CD4-positive, alpha-beta T cell (primary cell): Measurements from ENCODE around the gene ARHGEF39. TPM values are rescaled to one million over a fixed set of nuclear protein-coding genes. Genes with fewer than 3 reads are reported as not detected.

Experiments used
- ATAC-seq: fragments of 200-7000 bp; cut with Tn5 transposase; one replicate; pipeline ENCODE4 v1.10.0; 2022; ENCODE audit warnings: mild to moderate bottlenecking; ENCODE audit not compliant: poor library complexity
- CTCF ChIA-PET: fragments of 350-600 bp; sonication (Branson Sonifier 250); formaldehyde crosslinking; loops from one replicate; lab custom pipeline; 2021; ENCODE audit warnings: antibody characterized with exemption, inconsistent platforms; lab: Charles Lee
- POLR2A ChIA-PET: fragments of 350-600 bp; sonication (Branson Sonifier 250); formaldehyde crosslinking; loops from one replicate; lab custom pipeline; 2021; ENCODE audit warnings: antibody characterized with exemption, inconsistent platforms; lab: Charles Lee
- DNase-seq, 14 experiments: peaks; one replicate each; pipeline ENCODE4 v3.0.0-alpha.2; 2013 to 2020; ENCODE audit warnings: mixed read lengths in 2 of 14
- H3K27ac ChIP-seq, 2 donors: one replicate each; pipeline versions ENCODE4 v1.5.1 to v1.7.0; 2013; ENCODE audit warnings: low read length in 2 of 2, low read depth in 1 of 2, mild to moderate bottlenecking in 1 of 2
- H3K27me3 ChIP-seq, 2 experiments: 1 replicate in 1 of 2; 2 replicates in 1 of 2; pipeline versions ENCODE4 v1.6.1 to v1.7.0; 2013; ENCODE audit warnings: low read length in 2 of 2, control low read depth in 1 of 2, mild to moderate bottlenecking in 1 of 2, moderate library complexity in 1 of 2; ENCODE audit not compliant: insufficient read depth in 2 of 2, control insufficient read depth in 1 of 2
- H3K36me3 ChIP-seq: one replicate; pipeline ENCODE4 v1.6.1; 2013; ENCODE audit warnings: low read length, control low read depth; ENCODE audit not compliant: insufficient read depth
- H3K4me1 ChIP-seq: one replicate; pipeline ENCODE4 v1.6.1; 2013; ENCODE audit warnings: low read length, control low read depth; ENCODE audit not compliant: insufficient read depth
- H3K4me3 ChIP-seq: one replicate; pipeline ENCODE4 v1.5.1; 2013; ENCODE audit warnings: mild to moderate bottlenecking, low read length, moderate library complexity
- H3K9me3 ChIP-seq, 2 experiments: 1 replicate in 1 of 2; 2 replicates in 1 of 2; pipeline versions ENCODE4 v1.6.1 to v1.7.0; 2013; ENCODE audit warnings: low read length in 2 of 2, mild to moderate bottlenecking in 2 of 2, control low read depth in 1 of 2, moderate library complexity in 1 of 2; ENCODE audit not compliant: control insufficient read depth in 1 of 2, insufficient read depth in 1 of 2
- H3K27ac Mint-ChIP-seq: one replicate; pipeline ENCODE4 v1.8.0; 2020; ENCODE audit warnings: mixed read lengths
- H3K27me3 Mint-ChIP-seq: one replicate; pipeline ENCODE4 v1.8.0; 2021; ENCODE audit warnings: mixed read lengths
- H3K36me3 Mint-ChIP-seq: one replicate; pipeline ENCODE4 v1.8.0; 2021; ENCODE audit warnings: low read depth, mixed read lengths
- H3K4me1 Mint-ChIP-seq: one replicate; pipeline ENCODE4 v1.8.0; 2021; ENCODE audit warnings: low read depth, mixed read lengths
- H3K4me3 Mint-ChIP-seq: one replicate; pipeline ENCODE4 v1.8.0; 2020; ENCODE audit warnings: mild to moderate bottlenecking, mixed read lengths
- H3K9me3 Mint-ChIP-seq: one replicate; pipeline ENCODE4 v1.8.0; 2020; ENCODE audit warnings: mixed read lengths
- intact Hi-C, 2 experiments: fragments of 100-400 bp; cut with DNase I in 1 of 2; cut with micrococcal nuclease in 1 of 2; formaldehyde crosslinking; loops; one replicate each; pipeline versions ENCODE4 v1.15.1 to v1.9.0; 2023 to 2025; cut with DNase I, micrococcal nuclease
- total RNA-seq, 174 experiments: library from RNA in 2 of 174; stranded (reverse) in 2 of 174; gene quantifications; one replicate each; pipeline ENCODE4 v1.2.3 and lab custom pipeline; 2021 to 2026
- TF ChIP-seq, protein P1 (sequence below): fragments of 200-600 bp; IDR thresholded peaks from one replicate; pipeline ENCODE4 v1.8.0; 2022; ENCODE audit warnings: antibody characterized with exemption, mild to moderate bottlenecking

The ARHGEF39 gene
- total RNA-seq, 2 experiments from 2014 or later, result 0.08 to 0.17 TPM

DNA sequence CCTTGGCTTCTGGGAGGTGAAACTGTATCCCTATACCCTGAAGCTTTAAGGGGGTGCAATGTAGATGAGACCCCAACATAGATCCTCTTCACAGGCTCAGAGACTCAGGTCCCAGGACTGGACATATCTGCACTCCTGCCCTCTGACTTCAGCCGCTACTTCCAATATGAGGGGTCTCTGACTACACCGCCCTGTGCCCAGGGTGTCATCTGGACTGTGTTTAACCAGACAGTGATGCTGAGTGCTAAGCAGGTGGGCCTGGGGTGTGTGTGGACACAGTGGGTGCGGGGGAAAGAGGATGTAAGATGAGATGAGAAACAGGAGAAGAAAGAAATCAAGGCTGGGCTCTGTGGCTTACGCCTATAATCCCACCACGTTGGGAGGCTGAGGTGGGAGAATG lies 14.1 kb upstream of the ARHGEF39 start:
- POLR2A ChIA-PET, result no interaction called here
- peaks cover 15% of the 10 kb centered on the region for H3K4me1 ChIP-seq
- H3K27ac ChIP-seq, result no peak overlapping the region
- Mint-ChIP-seq H3K4me1 (peaks cover 15% of the 10 kb centered on the region), H3K27ac (no peak overlapping the region), H3K27me3 (peaks cover 10% of the 10 kb centered on the region), H3K36me3 (no peaks in the 10 kb centered on the region), H3K4me3 (no peak overlapping the region), H3K9me3 (no peaks in the 10 kb centered on the region)
- DNase-seq (no peak), ATAC-seq (no peak)
- H3K9me3 ChIP-seq, result no peaks in the 10 kb centered on the region
- CTCF ChIA-PET, result no interaction called here
- TF ChIP-seq, protein P1, sequence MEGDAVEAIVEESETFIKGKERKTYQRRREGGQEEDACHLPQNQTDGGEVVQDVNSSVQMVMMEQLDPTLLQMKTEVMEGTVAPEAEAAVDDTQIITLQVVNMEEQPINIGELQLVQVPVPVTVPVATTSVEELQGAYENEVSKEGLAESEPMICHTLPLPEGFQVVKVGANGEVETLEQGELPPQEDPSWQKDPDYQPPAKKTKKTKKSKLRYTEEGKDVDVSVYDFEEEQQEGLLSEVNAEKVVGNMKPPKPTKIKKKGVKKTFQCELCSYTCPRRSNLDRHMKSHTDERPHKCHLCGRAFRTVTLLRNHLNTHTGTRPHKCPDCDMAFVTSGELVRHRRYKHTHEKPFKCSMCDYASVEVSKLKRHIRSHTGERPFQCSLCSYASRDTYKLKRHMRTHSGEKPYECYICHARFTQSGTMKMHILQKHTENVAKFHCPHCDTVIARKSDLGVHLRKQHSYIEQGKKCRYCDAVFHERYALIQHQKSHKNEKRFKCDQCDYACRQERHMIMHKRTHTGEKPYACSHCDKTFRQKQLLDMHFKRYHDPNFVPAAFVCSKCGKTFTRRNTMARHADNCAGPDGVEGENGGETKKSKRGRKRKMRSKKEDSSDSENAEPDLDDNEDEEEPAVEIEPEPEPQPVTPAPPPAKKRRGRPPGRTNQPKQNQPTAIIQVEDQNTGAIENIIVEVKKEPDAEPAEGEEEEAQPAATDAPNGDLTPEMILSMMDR, result no peak
- H3K4me3 ChIP-seq, result no peak overlapping the region
- H3K36me3 ChIP-seq, result no peaks in the 10 kb centered on the region
- peaks cover 0 to 6% of the 10 kb centered on the region in 2 experiments for H3K27me3 ChIP-seq
- intact Hi-C loops, result no loop called here

- peak overlapping the region; percentile 80 for H3K4me3 Mint-ChIP-seq
- H3K9me3 ChIP-seq, result no peaks in the 10 kb centered on the region
- ATAC-seq (peak; percentile 60), DNase-seq (peak in 5 of 14 experiments; percentile 13 to 59 (median 36))
- TF ChIP-seq, protein P1, result no peak
- peaks cover 15% of the 10 kb centered on the region for H3K4me1 ChIP-seq
- intact Hi-C loops, result no loop called here
- H3K9me3 Mint-ChIP-seq, result no peaks in the 10 kb centered on the region
- peaks cover 0 to 6% of the 10 kb centered on the region in 2 experiments for H3K27me3 ChIP-seq
- no peak overlapping the region for H3K27ac Mint-ChIP-seq
- H3K27ac ChIP-seq, result no peak overlapping the region
- peaks cover 15% of the 10 kb centered on the region for H3K4me1 Mint-ChIP-seq
- H3K27me3 Mint-ChIP-seq, result peaks cover 10% of the 10 kb centered on the region
- peak overlapping the region; percentile 58 for H3K4me3 ChIP-seq
- no peaks in the 10 kb centered on the region for H3K36me3 Mint-ChIP-seq
- ChIA-PET CTCF (interaction anchor here (0.6 to 2.5 kb wide), 3 partner anchors 10 to 72 kb away, joined by 3 to 9 read pairs (median 4); partner anchors contain the start of gene ARHGEF39), POLR2A (interaction anchor here (0.7 to 2.9 kb wide), 6 partner anchors 10 to 56 kb away, joined by 3 to 11 read pairs (median 5); partner anchors contain the start of genes ARHGEF39, CCDC107, CREB3 and TLN1)
- H3K36me3 ChIP-seq, result no peaks in the 10 kb centered on the region
Observed at GRCh38 chr9:35675732-35676392, 10.9 kb upstream of the ARHGEF39 start.

GRCh38 chr9:35675204-35675603 lies 10.2 kb upstream of the ARHGEF39 start:
- intact Hi-C loops, result no loop called here
- CTCF ChIA-PET, result interaction anchor here (0.9 to 2.5 kb wide), 3 partner anchors 17 to 71 kb away, joined by 3 to 9 read pairs (median 4); partner anchors contain the start of genes CCDC107 and RMRP
- TF ChIP-seq, protein P1, result no peak
- Mint-ChIP-seq H3K36me3 (no peaks in the 10 kb centered on the region), H3K4me3 (peak overlapping the region; percentile 78), H3K9me3 (no peaks in the 10 kb centered on the region), H3K27me3 (peaks cover 10% of the 10 kb centered on the region), H3K4me1 (peaks cover 15% of the 10 kb centered on the region), H3K27ac (no peak overlapping the region)
- Histone ChIP-seq H3K36me3 (no peaks in the 10 kb centered on the region), H3K27ac (no peak overlapping the region), H3K4me3 (peak overlapping the region; percentile 58), H3K27me3 (peaks cover 0 to 6% of the 10 kb centered on the region in 2 experiments), H3K4me1 (peaks cover 15% of the 10 kb centered on the region), H3K9me3 (no peaks in the 10 kb centered on the region)
- POLR2A ChIA-PET, result interaction anchor here (0.7 to 2.9 kb wide), 5 partner anchors 10 to 57 kb away, joined by 3 to 11 read pairs (median 6); partner anchors contain the start of genes ARHGEF39, CCDC107, CREB3 and TLN1
- DNase-seq (no peak), ATAC-seq (no peak)
